Lung (tissue), 12 donors: ENCODE measurements around the gene ATXN2L. TPM values are rescaled to one million over a fixed set of nuclear protein-coding genes. Genes with fewer than 3 reads are reported as not detected.

Experiments
- ATAC-seq: fragments of 200-7000 bp; cut with Tn5 transposase; one replicate; pipeline ENCODE4 v1.9.1; 2020; ENCODE audit warnings: moderate number of reproducible peaks; ENCODE audit not compliant: insufficient read depth, low FRiP score
- DNase-seq, 3 donors: peaks; one replicate each; pipeline ENCODE4 v3.0.0-alpha.2; 2013 to 2017
- H3K27ac ChIP-seq, 2 donors: one replicate each; pipeline ENCODE4 v1.5.1; 2013; ENCODE audit warnings: mild to moderate bottlenecking in 2 of 2, moderate library complexity in 2 of 2, control low read depth in 1 of 2, inconsistent platforms in 1 of 2, low read depth in 1 of 2, low read length in 1 of 2
- H3K27me3 ChIP-seq, 3 donors: one replicate each; pipeline ENCODE4 v1.5.1; 2013; ENCODE audit warnings: low read length in 2 of 3; ENCODE audit not compliant: control insufficient read depth in 3 of 3, insufficient read depth in 3 of 3
- H3K36me3 ChIP-seq, 4 donors: one replicate each; pipeline ENCODE4 v1.5.1; 2013; ENCODE audit warnings: low read length in 4 of 4, mild to moderate bottlenecking in 1 of 4, moderate library complexity in 1 of 4; ENCODE audit not compliant: control insufficient read depth in 4 of 4, insufficient read depth in 4 of 4
- H3K4me1 ChIP-seq, 5 donors: one replicate each; pipeline ENCODE4 v1.5.1; 2013; ENCODE audit warnings: low read length in 5 of 5, mild to moderate bottlenecking in 2 of 5, moderate library complexity in 1 of 5; ENCODE audit not compliant: control insufficient read depth in 5 of 5, insufficient read depth in 5 of 5
- H3K4me3 ChIP-seq: one replicate; pipeline ENCODE4 v1.5.1; 2013; ENCODE audit warnings: mild to moderate bottlenecking, control low read depth, moderate library complexity
- H3K9ac ChIP-seq, 2 donors: one replicate each; pipeline ENCODE4 v1.5.1; 2013; ENCODE audit warnings: low read length in 2 of 2, control low read depth in 1 of 2; ENCODE audit not compliant: insufficient read depth in 1 of 2
- H3K9me3 ChIP-seq, 4 donors: one replicate each; pipeline ENCODE4 v1.5.1; 2013; ENCODE audit warnings: low read length in 3 of 4, mild to moderate bottlenecking in 1 of 4, moderate library complexity in 1 of 4; ENCODE audit not compliant: control insufficient read depth in 4 of 4, insufficient read depth in 3 of 4
- CTCF ChIP-seq: IDR thresholded peaks from 2 replicates; pipeline ENCODE4 v1.5.1; 2012; ENCODE audit warnings: mild to moderate bottlenecking; ENCODE audit errors: control extremely low read depth, extremely low read depth
- WGBS, 2 donors: extraction: QIAGEN DNeasy Blood & Tissue Kit; methylation state at CpG; one replicate each; pipeline ENCODE4 v1.1.7; 2013; 5-methylcytosine and 5-hydroxymethylcytosine counted together
- polyA plus RNA-seq, 2 donors: library from polyadenylated mRNA; stranded (reverse); fragments of 200-250 nt; gene quantifications; one replicate each; pipeline ENCODE4 v1.2.1, GENCODE V29; 2013
- total RNA-seq, 2 donors: library from RNA; depleted of rRNA in 1 of 2; stranded (reverse); fragments of >200 nt in 1 of 2; gene quantifications; one replicate each; pipeline ENCODE4 v1.2.1, GENCODE V29; 2014 to 2021
- donor health status: control.
- donor health status: control.
- donor health status: Bipolar disorder and iron deficiency.
- donor health status: healthy.
- donor health status: DM: yes; HTN: yes; CAD: no.

ATXN2L gene
- total and polyA plus RNA-seq, 4 donors: 72.1 to 140 (median 91.0) TPM

GRCh38 chr16:28845761-28846079, 22.9 kb downstream of the ATXN2L start:
- Histone ChIP-seq H3K27me3 (no peaks in the 10 kb centered on the region), H3K9me3 (no peaks in the 10 kb centered on the region), H3K4me3 (peak overlapping the region; percentile 98), H3K4me1 (peaks cover 0 to 18% (median 9%) of the 10 kb centered on the region in 5 donors), H3K27ac (peak overlapping the region; percentile 84 to 87), H3K36me3 (peaks cover 3 to 29% (median 19%) of the 10 kb centered on the region in 4 donors), H3K9ac (peak overlapping the region; percentile 65 to 85)
- ATAC-seq: no peak
- DNase-seq: no peak
- 1 to 2% methylated on average over 16 of the region's 16 CpGs for WGBS, 2 donors
- TF ChIP-seq CTCF: no peak

- peak; percentile 99 for DNase-seq
Observed at GRCh38 chr16:28846080-28846932, 23.5 kb downstream of the ATXN2L start, which contains the start of gene TUFM. TUFM (minus strand) TSS chr16:28846348; CDS start chr16:28846269, 79 bp downstream.

GRCh38 chr16:28846933-28847273, 24.1 kb downstream of the ATXN2L start:
- WGBS, 2 donors: 22 to 30% methylated on average over 5 of the region's 5 CpGs

More at GRCh38 chr16:28846080-28846932, 23.5 kb downstream of the ATXN2L start, which contains the start of gene TUFM:
- peak; percentile 37 for TF ChIP-seq CTCF
- ATAC-seq: peak; percentile 93
- Histone ChIP-seq H3K36me3 (peaks cover 3 to 29% (median 19%) of the 10 kb centered on the region in 4 donors), H3K4me3 (peak within 1 kb of the TSS; percentile 98), H3K27me3 (no peaks in the 10 kb centered on the region), H3K9ac (peak within 1 kb of the TSS; percentile 65 to 88), H3K9me3 (no peaks in the 10 kb centered on the region), H3K4me1 (peaks cover 0 to 18% (median 9%) of the 10 kb centered on the region in 5 donors), H3K27ac (peak within 1 kb of the TSS; percentile 84 to 87)
- WGBS, 2 donors: 0% methylated on average over 68 to 73 of the region's 73 CpGs

More at GRCh38 chr16:28846933-28847273, 24.1 kb downstream of the ATXN2L start:
- ATAC-seq (peak; percentile 1), DNase-seq (no peak)
- peaks cover 0 to 18% (median 9%) of the 10 kb centered on the region in 5 donors for H3K4me1 ChIP-seq
- peaks cover 3 to 28% (median 18%) of the 10 kb centered on the region in 4 donors for H3K36me3 ChIP-seq
- H3K9me3 ChIP-seq: no peaks in the 10 kb centered on the region
- peak overlapping the region; percentile 34 to 88 for H3K9ac ChIP-seq
- H3K27me3 ChIP-seq: no peaks in the 10 kb centered on the region
- TF ChIP-seq CTCF: no peak
- H3K4me3 ChIP-seq: peak overlapping the region; percentile 60
- peak overlapping the region; percentile 65 to 80 for H3K27ac ChIP-seq
